HG02642 (cell line): ENCODE results near the gene ATP6V1F.
A peak's percentile ranks its signal among the peaks of the same experiment; 100 is the strongest.

ENCODE experiments used
- ATAC-seq: cut with Tn5 transposase; IDR thresholded peaks from one replicate; pipeline ENCODE4 v1.9.1; 2021; ENCODE audit warnings: mild to moderate bottlenecking; ENCODE audit not compliant: unreplicated experiment, poor library complexity

ATP6V1F gene

GRCh38 chr7:128867241-128867640, 4.6 kb downstream of the ATP6V1F start:
- ATAC-seq, result no peak

GRCh38 chr7:128867842-128868623, 5.4 kb downstream of the ATP6V1F start:
- no peak for ATAC-seq

GRCh38 chr7:128868624-128869137, 6.0 kb downstream of the ATP6V1F start:
- ATAC-seq, result no peak

GRCh38 chr7:128869138-128869943, 6.7 kb downstream of the ATP6V1F start:
- peak; percentile 70 for ATAC-seq

GRCh38 chr7:128869944-128870285, 7.3 kb downstream of the ATP6V1F start:
- peak; percentile 14 for ATAC-seq

- ATAC-seq, result no peak
Observed at GRCh38 chr7:128871050-128871449, 8.4 kb downstream of the ATP6V1F start.

- no peak for ATAC-seq
Observed at GRCh38 chr7:128872394-128872824, 9.8 kb downstream of the ATP6V1F start.

GRCh38 chr7:128873234-128873633, 10.6 kb downstream of the ATP6V1F start:
- ATAC-seq, result no peak

- ATAC-seq, result no peak
Observed at GRCh38 chr7:128874140-128875031, 11.7 kb downstream of the ATP6V1F start.

- no peak for ATAC-seq
Observed at GRCh38 chr7:128875523-128875948, 12.9 kb downstream of the ATP6V1F start.

- ATAC-seq, result no peak
Observed at GRCh38 chr7:128876127-128876526, 13.5 kb downstream of the ATP6V1F start.

GRCh38 chr7:128876586-128876977, 13.9 kb downstream of the ATP6V1F start:
- ATAC-seq, result no peak

GRCh38 chr7:128876978-128877755, 14.5 kb downstream of the ATP6V1F start:
- no peak for ATAC-seq

GRCh38 chr7:128877756-128878120, 15.1 kb downstream of the ATP6V1F start:
- ATAC-seq, result no peak

- ATAC-seq, result no peak
Observed at GRCh38 chr7:128878226-128879105, 15.8 kb downstream of the ATP6V1F start.

- no peak for ATAC-seq
Observed at GRCh38 chr7:128879461-128879938, 16.8 kb downstream of the ATP6V1F start.

GRCh38 chr7:128879939-128880746, 17.5 kb downstream of the ATP6V1F start:
- ATAC-seq, result no peak
